A549 (cell line): Measurements from ENCODE around the gene FADS1. TPM values are rescaled to one million over a fixed set of nuclear protein-coding genes. Genes with fewer than 3 reads are reported as not detected.

Experiments
- ATAC-seq, 2 experiments: fragments of 200-7000 bp in 1 of 2; fragments of >200 bp in 1 of 2; cut with Nextera tagmentation in 1 of 2; cut with Tn5 transposase in 1 of 2; 3 replicates each; pipeline versions ENCODE4 v1.8.0 to v1.9.1; 2018 to 2020; ENCODE audit warnings: mild to moderate bottlenecking in 1 of 2, moderate library complexity in 1 of 2
- CTCF ChIA-PET: fragments of 300-600 bp; sonication (Branson Sonifier 250); formaldehyde crosslinking; extraction: SDS; loops from one replicate; lab custom pipeline; 2021; ENCODE audit warnings: antibody characterized with exemption, inconsistent platforms; lab: Yijun Ruan, JAX
- POLR2A ChIA-PET: fragments of 350-600 bp; formaldehyde crosslinking; extraction: SDS; loops from one replicate; lab custom pipeline; 2021; ENCODE audit warnings: antibody characterized with exemption, inconsistent platforms; lab: Yijun Ruan, JAX
- DNase-seq, 2 experiments: peaks; one replicate each; pipeline versions ENCODE4 v3.0.0 to v3.0.0-alpha.2; 2011 to 2016; ENCODE audit warnings: low read depth in 1 of 2, low spot score in 1 of 2
- FAIRE-seq: peaks from 2 replicates; lab custom pipeline; 2011; peaks lifted over from hg19 to GRCh38; lab: Jason Lieb, UNC
- H3K27ac ChIP-seq, 2 experiments: fragments of >200 bp; sonication (Bioruptor Twin); formaldehyde crosslinking; 3 replicates each; pipeline ENCODE4 v1.5.1; 2016 to 2017
- H3K4me1 ChIP-seq: fragments of >200 bp; sonication (Bioruptor Twin); formaldehyde crosslinking; 3 replicates; pipeline ENCODE4 v1.6.1; 2016
- H3K4me2 ChIP-seq: fragments of >200 bp; sonication (Bioruptor Twin); formaldehyde crosslinking; 3 replicates; pipeline ENCODE4 v1.6.1; 2016
- H3K4me3 ChIP-seq: fragments of >200 bp; sonication (Bioruptor Twin); formaldehyde crosslinking; 3 replicates; pipeline ENCODE4 v1.5.1; 2016
- H3K9me3 ChIP-seq: fragments of >200 bp; sonication (Bioruptor Twin); formaldehyde crosslinking; 3 replicates; pipeline ENCODE4 v1.6.1; 2016
- BHLHE40 ChIP-seq: IDR thresholded peaks from 2 replicates; pipeline ENCODE4 v1.6.1; 2012; ENCODE audit warnings: low read depth, low read length, inconsistent platforms
- CBX2 ChIP-seq: fragments of 200-600 bp; sonication (generic); IDR thresholded peaks from 2 replicates; pipeline ENCODE4 v1.6.1; 2016; ENCODE audit warnings: low read depth, mild to moderate bottlenecking, borderline replicate concordance
- CEBPB ChIP-seq, 2 experiments: fragments of >200 bp in 1 of 2; sonication (Bioruptor Twin) in 1 of 2; formaldehyde crosslinking in 1 of 2; IDR thresholded peaks; 2 replicates each; pipeline ENCODE4 v1.6.1; 2012 to 2016
- CHD4 ChIP-seq: fragments of 200-600 bp; sonication (generic); IDR thresholded peaks from 2 replicates; pipeline ENCODE4 v1.6.1; 2016; ENCODE audit warnings: antibody characterized with exemption, mild to moderate bottlenecking, borderline replicate concordance
- EHMT2 ChIP-seq: fragments of 200-600 bp; sonication (generic); IDR thresholded peaks from 2 replicates; pipeline ENCODE4 v1.6.1; 2016; ENCODE audit warnings: antibody characterized with exemption, low read depth, mild to moderate bottlenecking, moderate library complexity
- EP300 ChIP-seq, 2 experiments: fragments of >200 bp; sonication (Bioruptor Twin); formaldehyde crosslinking; IDR thresholded peaks; 2 replicates in 1 of 2; 3 replicates in 1 of 2; pipeline ENCODE4 v1.6.1; 2016 to 2017
- FOSB ChIP-seq: fragments of 250-450 bp; sonication (Bioruptor Pico); IDR thresholded peaks from 2 replicates; pipeline ENCODE4 v1.5.0; 2020; ENCODE audit warnings: mild to moderate bottlenecking, moderate library complexity
- FOXS1 ChIP-seq: fragments of 250-450 bp; sonication (Bioruptor Pico); IDR thresholded peaks from 2 replicates; pipeline ENCODE4 v1.5.0; 2020; ENCODE audit warnings: mild to moderate bottlenecking, moderate library complexity
- JUN ChIP-seq, 2 experiments: fragments of >200 bp; sonication (Bioruptor Twin); formaldehyde crosslinking; IDR thresholded peaks; 2 replicates in 1 of 2; 3 replicates in 1 of 2; pipeline ENCODE4 v1.6.1; 2016 to 2017
- JUNB ChIP-seq: fragments of >200 bp; sonication (Bioruptor Twin); formaldehyde crosslinking; IDR thresholded peaks from 2 replicates; pipeline ENCODE4 v1.6.1; 2016
- KDM5A ChIP-seq: fragments of 200-600 bp; sonication (generic); IDR thresholded peaks from 2 replicates; pipeline ENCODE4 v1.6.1; 2016; ENCODE audit warnings: antibody characterized with exemption, mild to moderate bottlenecking
- MAFK ChIP-seq: fragments of 450-650 bp; IDR thresholded peaks from 2 replicates; pipeline ENCODE4 v1.6.1; 2014; ENCODE audit not compliant: partially characterized antibody
- RNF2 ChIP-seq: fragments of 200-600 bp; sonication (generic); IDR thresholded peaks from 2 replicates; pipeline ENCODE4 v1.6.1; 2016; ENCODE audit warnings: low read depth, mild to moderate bottlenecking, antibody characterized with exemption, moderate library complexity, borderline replicate concordance
- SMC3 ChIP-seq: fragments of >200 bp; sonication (Bioruptor Twin); formaldehyde crosslinking; IDR thresholded peaks from 3 replicates; pipeline ENCODE4 v1.6.1; 2018; ENCODE audit warnings: inconsistent platforms
- SREBF2 ChIP-seq: fragments of 450-650 bp; IDR thresholded peaks from 2 replicates; pipeline ENCODE4 v1.6.1; 2014; ENCODE audit warnings: mild to moderate bottlenecking, moderate library complexity
- TP53 ChIP-seq: fragments of 250-450 bp; sonication (Bioruptor Pico); IDR thresholded peaks from 2 replicates; pipeline ENCODE4 v1.5.0; 2021; ENCODE audit warnings: mild to moderate bottlenecking, moderate library complexity
- WGBS: methylation state at CpG from one replicate; pipeline ENCODE4 v1.1.6; 2017; ENCODE audit errors: missing lambda C conversion rate; 5-methylcytosine and 5-hydroxymethylcytosine counted together
- polyA plus RNA-seq, 4 experiments: library from polyadenylated mRNA; depleted of rRNA in 3 of 4; stranded (reverse); fragments of >200 nt; fragmentation: RNase III in 1 of 4; extraction: RNeasy Plus Mini Kit Qiagen cat#74134 plus additional on column Dnase treatment in 1 of 4; gene quantifications; 2 replicates in 3 of 4; 3 replicates in 1 of 4; pipeline ENCODE4 v1.2.3, GENCODE V29; 2011 to 2017
- TF ChIP-seq, protein P1 (sequence below): fragments of >200 bp; sonication (Bioruptor Twin); formaldehyde crosslinking; IDR thresholded peaks from 3 replicates; pipeline ENCODE4 v1.6.1; 2016
- TF ChIP-seq, protein P2 (sequence below): fragments of 200-600 bp; sonication (generic); IDR thresholded peaks from 2 replicates; pipeline ENCODE4 v1.6.1; 2016; ENCODE audit warnings: antibody characterized with exemption, mild to moderate bottlenecking, moderate library complexity
- TF ChIP-seq, protein P3 (sequence below): IDR thresholded peaks from 2 replicates; pipeline ENCODE4 v1.6.1; 2012
- TF ChIP-seq, protein P4 (sequence below): fragments of >200 bp; sonication (Bioruptor Twin); formaldehyde crosslinking; IDR thresholded peaks from 3 replicates; pipeline ENCODE4 v1.5.1; 2016
- TF ChIP-seq, protein P5 (sequence below): IDR thresholded peaks from 2 replicates; pipeline ENCODE4 v1.6.1; 2012
- TF ChIP-seq, protein P6 (sequence below): fragments of >200 bp; sonication (Bioruptor Twin); formaldehyde crosslinking; IDR thresholded peaks from 2 replicates; pipeline ENCODE4 v1.6.1; 2016
- TF ChIP-seq, protein P7 (sequence below): fragments of 250-450 bp; sonication (Bioruptor Pico); IDR thresholded peaks from 2 replicates; pipeline ENCODE4 v1.5.0; 2021; ENCODE audit warnings: mild to moderate bottlenecking, moderate library complexity, borderline replicate concordance

Gene FADS1
- polyA plus RNA-seq, 2 of the 4 experiments (the other 2 are of a cell fraction): 163 to 205 TPM

DNA sequence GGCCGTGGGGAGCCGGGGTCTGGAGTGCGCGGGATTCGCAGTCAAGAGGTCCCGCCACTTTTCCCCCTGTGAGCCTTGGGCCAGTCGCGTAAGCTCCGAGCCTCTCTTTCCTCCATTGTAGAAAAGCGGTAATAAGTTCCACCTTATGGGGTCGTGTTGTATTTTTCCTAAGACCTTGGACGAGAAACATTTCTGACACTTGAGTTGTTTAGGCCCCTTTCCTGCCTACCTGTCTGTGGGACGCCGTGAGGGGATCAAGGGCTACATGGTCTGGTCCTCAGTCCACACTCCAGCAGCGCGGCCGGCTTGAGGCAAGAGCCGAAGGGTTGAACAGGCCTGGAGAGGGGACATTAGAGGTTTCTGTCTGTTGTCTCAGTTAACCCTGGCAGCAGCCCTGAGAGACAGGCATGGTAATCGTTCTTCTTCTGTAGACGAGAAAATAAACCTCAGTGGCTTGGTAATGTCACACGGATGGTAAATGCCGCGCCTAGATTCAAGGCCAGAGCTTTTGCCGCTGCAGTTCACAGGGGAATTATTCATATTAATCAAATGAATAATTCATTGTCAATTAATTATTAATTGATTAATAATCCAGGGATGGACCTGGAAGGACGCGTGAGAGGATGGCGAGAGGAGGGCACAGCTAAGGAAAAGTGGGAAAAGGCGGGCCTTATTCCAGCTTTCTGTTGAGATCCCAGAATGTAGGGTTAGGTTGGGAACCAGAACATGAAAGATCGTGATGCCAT, 23.5 kb downstream of the FADS1 start (continued):
- TF ChIP-seq, protein P1, sequence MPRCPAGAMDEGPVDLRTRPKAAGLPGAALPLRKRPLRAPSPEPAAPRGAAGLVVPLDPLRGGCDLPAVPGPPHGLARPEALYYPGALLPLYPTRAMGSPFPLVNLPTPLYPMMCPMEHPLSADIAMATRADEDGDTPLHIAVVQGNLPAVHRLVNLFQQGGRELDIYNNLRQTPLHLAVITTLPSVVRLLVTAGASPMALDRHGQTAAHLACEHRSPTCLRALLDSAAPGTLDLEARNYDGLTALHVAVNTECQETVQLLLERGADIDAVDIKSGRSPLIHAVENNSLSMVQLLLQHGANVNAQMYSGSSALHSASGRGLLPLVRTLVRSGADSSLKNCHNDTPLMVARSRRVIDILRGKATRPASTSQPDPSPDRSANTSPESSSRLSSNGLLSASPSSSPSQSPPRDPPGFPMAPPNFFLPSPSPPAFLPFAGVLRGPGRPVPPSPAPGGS: no peak

DNA sequence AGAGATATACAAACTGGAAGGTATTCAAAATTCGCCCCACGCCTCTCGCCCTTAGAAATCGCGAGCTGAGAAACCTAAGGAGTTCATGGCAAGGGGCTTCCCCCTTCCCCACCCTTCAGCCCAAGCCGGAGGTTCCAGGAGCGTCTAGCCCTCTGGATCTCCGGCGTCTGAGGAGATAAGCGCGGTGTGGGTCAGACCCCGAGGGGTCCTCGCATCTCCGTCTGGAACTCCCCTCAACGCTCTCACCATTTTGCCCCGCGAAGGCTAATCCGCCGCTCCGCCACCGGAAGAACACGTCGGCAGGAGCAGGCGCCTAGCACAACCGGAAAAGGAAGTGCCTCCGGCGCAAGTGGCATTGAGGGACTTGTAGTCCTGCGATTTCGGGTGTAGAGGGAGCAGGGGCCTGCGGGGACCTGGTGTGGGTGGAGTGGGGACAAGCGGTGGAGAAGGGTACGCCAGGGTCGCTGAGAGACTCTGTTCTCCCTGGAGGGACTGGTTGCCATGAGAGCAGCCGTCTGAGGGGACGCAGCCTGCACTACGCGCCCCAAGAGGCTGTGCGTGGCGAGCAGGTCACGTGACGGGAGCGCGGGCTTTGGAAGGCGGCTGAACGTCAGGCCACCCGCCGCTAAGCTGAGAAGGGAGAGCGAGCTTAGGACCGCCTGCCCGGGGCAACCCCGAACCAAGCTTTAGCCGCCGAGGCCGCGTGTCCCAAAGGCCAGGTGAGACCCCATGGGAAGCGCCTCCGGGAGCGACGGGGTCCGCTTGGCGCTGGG, 24.3 kb downstream of the FADS1 start, which contains the start of the genes FEN1 and TMEM258:
Gene FEN1 (plus strand): TSS at position 602 of the 773 bp plus-strand sequence. CDS start 2,451 bp downstream, outside the sequence.
Gene TMEM258 (minus strand): TSS at position 290 of the 773 bp plus-strand sequence. CDS start 41 bp downstream, at position 249.
- ATAC-seq: peak; percentile 84 to 90
- FAIRE-seq: no peak
- Histone ChIP-seq H3K4me1 (peaks cover 24% of the 10 kb centered on the region; the same call in 1 of the 3 replicates), H3K4me2 (peak within 1 kb of the TSS; percentile 76), H3K27ac (peak within 1 kb of the TSS; percentile 92 to 100), H3K4me3 (peak within 1 kb of the TSS; percentile 56), H3K9me3 (no peaks in the 10 kb centered on the region)
- ChIA-PET CTCF (interaction anchor here (0.6 to 10.3 kb wide), 12 partner anchors 9 to 315 kb away, joined by 3 to 147 read pairs (median 4); partner anchors contain the start of genes FADS1 and MYRF), POLR2A (interaction anchor here (1.0 to 2.5 kb wide), 5 partner anchors 10 to 320 kb away, joined by 3 to 17 read pairs (median 4); partner anchors contain the start of gene FADS2)
- peak; percentile 92 to 95 for DNase-seq
- under 1% methylated on average over 53 of the region's 61 CpGs for WGBS
- TF ChIP-seq CEBPB (IDR thresholded peaks at IDR 0.05): no peak
- TF ChIP-seq TP53: 0 out of 2 replicates have a peak, but pooled peaks have one; percentile 18
- peak; percentile 26; the same call in 1 of the 2 replicates for TF ChIP-seq BHLHE40
- TF ChIP-seq CBX2: no peak
- TF ChIP-seq SMC3: no peak
- peak; percentile 75 to 81 for TF ChIP-seq JUN (IDR thresholded peaks at IDR 0.05)
- TF ChIP-seq JUNB: no peak
- TF ChIP-seq, protein P1: peak; percentile 83; the same call in 1 of the 3 replicates
- TF ChIP-seq FOSB: no peak
- peak; percentile 89 for TF ChIP-seq KDM5A
- no peak for TF ChIP-seq RNF2
- no peak for TF ChIP-seq EP300 (IDR thresholded peaks at IDR 0.05)
- TF ChIP-seq, protein P2, sequence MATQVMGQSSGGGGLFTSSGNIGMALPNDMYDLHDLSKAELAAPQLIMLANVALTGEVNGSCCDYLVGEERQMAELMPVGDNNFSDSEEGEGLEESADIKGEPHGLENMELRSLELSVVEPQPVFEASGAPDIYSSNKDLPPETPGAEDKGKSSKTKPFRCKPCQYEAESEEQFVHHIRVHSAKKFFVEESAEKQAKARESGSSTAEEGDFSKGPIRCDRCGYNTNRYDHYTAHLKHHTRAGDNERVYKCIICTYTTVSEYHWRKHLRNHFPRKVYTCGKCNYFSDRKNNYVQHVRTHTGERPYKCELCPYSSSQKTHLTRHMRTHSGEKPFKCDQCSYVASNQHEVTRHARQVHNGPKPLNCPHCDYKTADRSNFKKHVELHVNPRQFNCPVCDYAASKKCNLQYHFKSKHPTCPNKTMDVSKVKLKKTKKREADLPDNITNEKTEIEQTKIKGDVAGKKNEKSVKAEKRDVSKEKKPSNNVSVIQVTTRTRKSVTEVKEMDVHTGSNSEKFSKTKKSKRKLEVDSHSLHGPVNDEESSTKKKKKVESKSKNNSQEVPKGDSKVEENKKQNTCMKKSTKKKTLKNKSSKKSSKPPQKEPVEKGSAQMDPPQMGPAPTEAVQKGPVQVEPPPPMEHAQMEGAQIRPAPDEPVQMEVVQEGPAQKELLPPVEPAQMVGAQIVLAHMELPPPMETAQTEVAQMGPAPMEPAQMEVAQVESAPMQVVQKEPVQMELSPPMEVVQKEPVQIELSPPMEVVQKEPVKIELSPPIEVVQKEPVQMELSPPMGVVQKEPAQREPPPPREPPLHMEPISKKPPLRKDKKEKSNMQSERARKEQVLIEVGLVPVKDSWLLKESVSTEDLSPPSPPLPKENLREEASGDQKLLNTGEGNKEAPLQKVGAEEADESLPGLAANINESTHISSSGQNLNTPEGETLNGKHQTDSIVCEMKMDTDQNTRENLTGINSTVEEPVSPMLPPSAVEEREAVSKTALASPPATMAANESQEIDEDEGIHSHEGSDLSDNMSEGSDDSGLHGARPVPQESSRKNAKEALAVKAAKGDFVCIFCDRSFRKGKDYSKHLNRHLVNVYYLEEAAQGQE: 0 out of 2 replicates have a peak, but pooled peaks have one; percentile 33
- TF ChIP-seq, protein P3, sequence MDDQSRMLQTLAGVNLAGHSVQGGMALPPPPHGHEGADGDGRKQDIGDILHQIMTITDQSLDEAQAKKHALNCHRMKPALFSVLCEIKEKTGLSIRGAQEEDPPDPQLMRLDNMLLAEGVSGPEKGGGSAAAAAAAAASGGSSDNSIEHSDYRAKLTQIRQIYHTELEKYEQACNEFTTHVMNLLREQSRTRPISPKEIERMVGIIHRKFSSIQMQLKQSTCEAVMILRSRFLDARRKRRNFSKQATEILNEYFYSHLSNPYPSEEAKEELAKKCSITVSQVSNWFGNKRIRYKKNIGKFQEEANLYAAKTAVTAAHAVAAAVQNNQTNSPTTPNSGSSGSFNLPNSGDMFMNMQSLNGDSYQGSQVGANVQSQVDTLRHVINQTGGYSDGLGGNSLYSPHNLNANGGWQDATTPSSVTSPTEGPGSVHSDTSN: 0 out of 2 replicates have a peak, but pooled peaks have one; percentile 34
- no peak for TF ChIP-seq SREBF2
- TF ChIP-seq EHMT2: no peak
- TF ChIP-seq MAFK: no peak
- TF ChIP-seq, protein P4, sequence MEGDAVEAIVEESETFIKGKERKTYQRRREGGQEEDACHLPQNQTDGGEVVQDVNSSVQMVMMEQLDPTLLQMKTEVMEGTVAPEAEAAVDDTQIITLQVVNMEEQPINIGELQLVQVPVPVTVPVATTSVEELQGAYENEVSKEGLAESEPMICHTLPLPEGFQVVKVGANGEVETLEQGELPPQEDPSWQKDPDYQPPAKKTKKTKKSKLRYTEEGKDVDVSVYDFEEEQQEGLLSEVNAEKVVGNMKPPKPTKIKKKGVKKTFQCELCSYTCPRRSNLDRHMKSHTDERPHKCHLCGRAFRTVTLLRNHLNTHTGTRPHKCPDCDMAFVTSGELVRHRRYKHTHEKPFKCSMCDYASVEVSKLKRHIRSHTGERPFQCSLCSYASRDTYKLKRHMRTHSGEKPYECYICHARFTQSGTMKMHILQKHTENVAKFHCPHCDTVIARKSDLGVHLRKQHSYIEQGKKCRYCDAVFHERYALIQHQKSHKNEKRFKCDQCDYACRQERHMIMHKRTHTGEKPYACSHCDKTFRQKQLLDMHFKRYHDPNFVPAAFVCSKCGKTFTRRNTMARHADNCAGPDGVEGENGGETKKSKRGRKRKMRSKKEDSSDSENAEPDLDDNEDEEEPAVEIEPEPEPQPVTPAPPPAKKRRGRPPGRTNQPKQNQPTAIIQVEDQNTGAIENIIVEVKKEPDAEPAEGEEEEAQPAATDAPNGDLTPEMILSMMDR: no peak
- TF ChIP-seq CHD4: no peak
- no peak for TF ChIP-seq FOXS1
- TF ChIP-seq, protein P5, sequence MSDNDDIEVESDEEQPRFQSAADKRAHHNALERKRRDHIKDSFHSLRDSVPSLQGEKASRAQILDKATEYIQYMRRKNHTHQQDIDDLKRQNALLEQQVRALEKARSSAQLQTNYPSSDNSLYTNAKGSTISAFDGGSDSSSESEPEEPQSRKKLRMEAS: peak; percentile 89
- TF ChIP-seq, protein P6, sequence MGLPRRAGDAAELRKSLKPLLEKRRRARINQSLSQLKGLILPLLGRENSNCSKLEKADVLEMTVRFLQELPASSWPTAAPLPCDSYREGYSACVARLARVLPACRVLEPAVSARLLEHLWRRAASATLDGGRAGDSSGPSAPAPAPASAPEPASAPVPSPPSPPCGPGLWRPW: no peak
- TF ChIP-seq, protein P7, sequence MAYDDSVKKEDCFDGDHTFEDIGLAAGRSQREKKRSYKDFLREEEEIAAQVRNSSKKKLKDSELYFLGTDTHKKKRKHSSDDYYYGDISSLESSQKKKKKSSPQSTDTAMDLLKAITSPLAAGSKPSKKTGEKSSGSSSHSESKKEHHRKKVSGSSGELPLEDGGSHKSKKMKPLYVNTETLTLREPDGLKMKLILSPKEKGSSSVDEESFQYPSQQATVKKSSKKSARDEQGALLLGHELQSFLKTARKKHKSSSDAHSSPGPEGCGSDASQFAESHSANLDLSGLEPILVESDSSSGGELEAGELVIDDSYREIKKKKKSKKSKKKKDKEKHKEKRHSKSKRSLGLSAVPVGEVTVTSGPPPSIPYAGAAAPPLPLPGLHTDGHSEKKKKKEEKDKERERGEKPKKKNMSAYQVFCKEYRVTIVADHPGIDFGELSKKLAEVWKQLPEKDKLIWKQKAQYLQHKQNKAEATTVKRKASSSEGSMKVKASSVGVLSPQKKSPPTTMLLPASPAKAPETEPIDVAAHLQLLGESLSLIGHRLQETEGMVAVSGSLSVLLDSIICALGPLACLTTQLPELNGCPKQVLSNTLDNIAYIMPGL (CRISPR knock-in tag): no peak
